GM23338 (cell line): ENCODE measurements around the gene CARD6. TPM values are rescaled to one million over a fixed set of nuclear protein-coding genes. Genes with fewer than 3 reads are reported as not detected.

Experiments
- ATAC-seq: fragments of 200-7000 bp; cut with Tn5 transposase; 3 replicates; pipeline ENCODE4 v1.9.1; 2020
- DNase-seq: peaks from one replicate; pipeline ENCODE4 v3.0.0-alpha.2; 2015; ENCODE audit warnings: low spot score
- H2AFZ ChIP-seq: fragments of 200-600 bp; sonication (generic); 2 replicates; pipeline ENCODE4 v1.8.0; 2016; ENCODE audit warnings: antibody characterized with exemption, mild to moderate bottlenecking, moderate library complexity
- H3F3A ChIP-seq: fragments of 200-600 bp; sonication (generic); replicated peaks from 2 replicates; pipeline ENCODE4 v1.8.0; 2017; ENCODE audit warnings: antibody characterized with exemption, mixed run types, low read depth
- H3K27ac ChIP-seq: fragments of 200-600 bp; sonication (generic); 2 replicates; pipeline ENCODE4 v1.6.1; 2016; ENCODE audit warnings: low read depth
- H3K27me3 ChIP-seq: fragments of 200-600 bp; sonication (generic); 2 replicates; pipeline ENCODE4 v1.8.0; 2016; ENCODE audit warnings: mild to moderate bottlenecking, mixed run types, moderate library complexity; ENCODE audit not compliant: insufficient read depth
- H3K36me3 ChIP-seq: fragments of 200-600 bp; sonication (generic); 2 replicates; pipeline ENCODE4 v1.8.0; 2016; ENCODE audit warnings: mild to moderate bottlenecking; ENCODE audit not compliant: insufficient read depth
- H3K4me1 ChIP-seq: fragments of 200-600 bp; sonication (generic); 2 replicates; pipeline ENCODE4 v1.8.0; 2016; ENCODE audit warnings: mild to moderate bottlenecking, moderate library complexity; ENCODE audit not compliant: insufficient read depth
- H3K4me2 ChIP-seq: fragments of 200-600 bp; sonication (generic); 2 replicates; pipeline ENCODE4 v1.7.1; 2017; ENCODE audit warnings: mixed run types
- H3K4me3 ChIP-seq: fragments of 200-600 bp; sonication (generic); 2 replicates; pipeline ENCODE4 v1.6.1; 2016; ENCODE audit warnings: mixed run types
- H3K79me2 ChIP-seq: fragments of 200-600 bp; sonication (generic); replicated peaks from 2 replicates; pipeline ENCODE4 v1.8.0; 2017; ENCODE audit warnings: mild to moderate bottlenecking; ENCODE audit not compliant: insufficient read depth
- H3K9me2 ChIP-seq: fragments of 200-600 bp; sonication (generic); 2 replicates; pipeline ENCODE4 v1.8.0; 2017; ENCODE audit not compliant: insufficient read depth
- H4K20me1 ChIP-seq: fragments of 200-600 bp; sonication (generic); replicated peaks from 2 replicates; pipeline ENCODE4 v1.8.0; 2017; ENCODE audit warnings: mild to moderate bottlenecking; ENCODE audit not compliant: insufficient read depth
- H3K27ac Mint-ChIP-seq: 2 replicates; pipeline ENCODE4 v1.8.0; 2020; ENCODE audit warnings: inconsistent platforms, mild to moderate bottlenecking, moderate library complexity, mixed read lengths
- H3K27me3 Mint-ChIP-seq: 3 replicates; pipeline ENCODE4 v1.8.0; 2022; ENCODE audit warnings: low read depth, mild to moderate bottlenecking, moderate library complexity, mixed read lengths, inconsistent platforms; ENCODE audit not compliant: insufficient read depth, poor library complexity
- H3K36me3 Mint-ChIP-seq: 3 replicates; pipeline ENCODE4 v1.8.0; 2021; ENCODE audit warnings: low read depth, mild to moderate bottlenecking, inconsistent platforms, moderate library complexity, mixed read lengths
- H3K4me1 Mint-ChIP-seq: 3 replicates; pipeline ENCODE4 v1.8.0; 2020; ENCODE audit warnings: mild to moderate bottlenecking, inconsistent platforms, mixed read lengths
- H3K4me3 Mint-ChIP-seq: 3 replicates; pipeline ENCODE4 v1.8.0; 2021; ENCODE audit warnings: moderate library complexity, mild to moderate bottlenecking, inconsistent platforms, mixed read lengths
- H3K9me3 Mint-ChIP-seq: 3 replicates; pipeline ENCODE4 v1.8.0; 2020; ENCODE audit warnings: moderate library complexity, mild to moderate bottlenecking, inconsistent platforms, mixed read lengths
- CTCF ChIP-seq, 2 experiments: fragments of 200-600 bp in 1 of 2; sonication (generic) in 1 of 2; conservative IDR thresholded peaks; 2 replicates each; pipeline versions ENCODE4 v1.5.1 to v1.6.1; 2016 to 2017; ENCODE audit warnings: antibody characterized with exemption in 2 of 2, low read depth in 2 of 2, mild to moderate bottlenecking in 2 of 2, moderate library complexity in 1 of 2
- NANOG ChIP-seq: IDR thresholded peaks from 2 replicates; pipeline ENCODE4 v1.6.1; 2016; ENCODE audit warnings: antibody characterized with exemption, borderline replicate concordance
- ZNF114 ChIP-seq: fragments of 250-450 bp; sonication (Bioruptor Pico); IDR thresholded peaks from 2 replicates; pipeline ENCODE4 v1.5.0; 2020; ENCODE audit warnings: mild to moderate bottlenecking, moderate library complexity
- ZNF462 ChIP-seq: fragments of 250-450 bp; sonication (Bioruptor Pico); IDR thresholded peaks from 2 replicates; pipeline ENCODE4 v1.5.0; 2020; ENCODE audit warnings: mild to moderate bottlenecking, moderate library complexity
- polyA plus RNA-seq: library from polyadenylated mRNA; unstranded; fragments of >200 nt; fragmentation: Nextera tagmentation; extraction: Ambion mirVana; gene quantifications from 2 replicates; pipeline ENCODE4 v1.2.1, GENCODE V29; 2016
- total RNA-seq: library from RNA; depleted of rRNA; stranded (reverse); fragments of >200 nt; shearing (Covaris generic); gene quantifications from 2 replicates; pipeline ENCODE4 v1.2.3, GENCODE V29; 2014

CARD6 gene
- total and polyA plus RNA-seq, 2 experiments from 2014 or later, result 0.32 to 0.45 TPM

GRCh38 chr5:40798801-40799210 is 42.4 kb upstream of the CARD6 start:
- H3K36me3 Mint-ChIP-seq, result peaks cover 19% of the 10 kb centered on the region
- H4K20me1 ChIP-seq, result peaks cover 19% of the 10 kb centered on the region
- ATAC-seq (peak; percentile 33), DNase-seq (no peak)
- peak overlapping the region; percentile 68 for H3K4me3 ChIP-seq
- no peaks in the 10 kb centered on the region for H3K9me2 ChIP-seq
- peaks cover 25% of the 10 kb centered on the region for H3K4me1 ChIP-seq
- H3K4me3 Mint-ChIP-seq, result peak overlapping the region; percentile 87
- 0 out of 2 replicates have a peak, but pooled peaks cover 5% of the 10 kb centered on the region for H3F3A ChIP-seq
- peak overlapping the region; percentile 97 for H2AFZ ChIP-seq
- peak overlapping the region; percentile 85 for H3K4me2 ChIP-seq
- H3K27ac Mint-ChIP-seq, result peak overlapping the region; percentile 97
- H3K4me1 Mint-ChIP-seq, result peaks cover 22% of the 10 kb centered on the region
- H3K79me2 ChIP-seq, result peaks cover 35% of the 10 kb centered on the region
- H3K36me3 ChIP-seq, result peaks cover 3% of the 10 kb centered on the region; the same call in 1 of the 2 replicates
- no peak for TF ChIP-seq ZNF462 (CRISPR knock-in tag)
- peak in 1 of 2 experiments; percentile 25; a peak in 1 of 4 replicates for TF ChIP-seq CTCF (conservative IDR thresholded peaks at IDR 0.05; ENCODE audit: low read depth in 2 of 2)
- TF ChIP-seq NANOG, result no peak
- TF ChIP-seq ZNF114 (CRISPR knock-in tag), result no peak
- peak overlapping the region; percentile 100 for H3K27ac ChIP-seq
- peaks cover 9% of the 10 kb centered on the region for H3K27me3 Mint-ChIP-seq
- no peaks in the 10 kb centered on the region for H3K27me3 ChIP-seq
- peaks cover 3% of the 10 kb centered on the region; the same call in 1 of the 3 replicates for H3K9me3 Mint-ChIP-seq
